ENCODE data around the gene AMBRA1.

The AMBRA1 gene

GRCh38 chr11:46351148-46351547, 242.7 kb downstream of the AMBRA1 start:
- no peak overlapping the region for H3K9ac ChIP-seq (ENCODE audit: low read depth, low read length)
- H3K4me1 ChIP-seq (ENCODE audit: insufficient read depth, low read length), result peaks cover 32% of the 10 kb centered on the region
- peaks cover 9% of the 10 kb centered on the region for H3K27me3 ChIP-seq (ENCODE audit: insufficient read depth, low read length)
- no peaks in the 10 kb centered on the region for H3K9me3 ChIP-seq (ENCODE audit: insufficient read depth, low read depth, low read length)
- no peak overlapping the region for H3K4me3 ChIP-seq (ENCODE audit: low read length)
- H3K27ac ChIP-seq (ENCODE audit: low read length), result no peak overlapping the region
- H3K36me3 ChIP-seq (ENCODE audit: insufficient read depth, low read depth, low read length), result peaks cover 12% of the 10 kb centered on the region; the same call in 1 of the 2 replicates

- Histone ChIP-seq H3K36me3 (ENCODE audit: insufficient read depth, low read depth, low read length) (peaks cover 11% of the 10 kb centered on the region; the same call in 1 of the 2 replicates), H3K4me1 (ENCODE audit: insufficient read depth, low read length) (peaks cover 32% of the 10 kb centered on the region), H3K27ac (ENCODE audit: low read length) (no peak overlapping the region), H3K4me3 (ENCODE audit: low read length) (no peak overlapping the region), H3K9ac (ENCODE audit: low read depth, low read length) (no peak overlapping the region; the same call in 1 of the 2 replicates), H3K9me3 (ENCODE audit: insufficient read depth, low read depth, low read length) (no peaks in the 10 kb centered on the region), H3K27me3 (ENCODE audit: insufficient read depth, low read length) (peaks cover 13% of the 10 kb centered on the region)
Observed at GRCh38 chr11:46350695-46351094, 243.1 kb downstream of the AMBRA1 start.

GRCh38 chr11:46348566-46349401, 245.0 kb downstream of the AMBRA1 start:
- Histone ChIP-seq H3K36me3 (ENCODE audit: insufficient read depth, low read depth, low read length) (0 out of 2 replicates have a peak, but pooled peaks cover 5% of the 10 kb centered on the region), H3K4me3 (ENCODE audit: low read length) (peak overlapping the region; percentile 84), H3K9ac (ENCODE audit: low read depth, low read length) (peak overlapping the region; percentile 77), H3K9me3 (ENCODE audit: insufficient read depth, low read depth, low read length) (no peaks in the 10 kb centered on the region), H3K27ac (ENCODE audit: low read length) (peak overlapping the region; percentile 32), H3K4me1 (ENCODE audit: insufficient read depth, low read length) (peaks cover 40% of the 10 kb centered on the region), H3K27me3 (ENCODE audit: insufficient read depth, low read length) (peaks cover 17% of the 10 kb centered on the region)

GRCh38 chr11:46347637-46348311, 246.0 kb downstream of the AMBRA1 start:
- Histone ChIP-seq H3K36me3 (ENCODE audit: insufficient read depth, low read depth, low read length) (no peaks in the 10 kb centered on the region), H3K4me1 (ENCODE audit: insufficient read depth, low read length) (peaks cover 47% of the 10 kb centered on the region), H3K9ac (ENCODE audit: low read depth, low read length) (peak overlapping the region; percentile 77), H3K27me3 (ENCODE audit: insufficient read depth, low read length) (peaks cover 17% of the 10 kb centered on the region), H3K4me3 (ENCODE audit: low read length) (peak overlapping the region; percentile 84), H3K27ac (ENCODE audit: low read length) (peak overlapping the region; percentile 32), H3K9me3 (ENCODE audit: insufficient read depth, low read depth, low read length) (no peaks in the 10 kb centered on the region)

GRCh38 chr11:46346886-46347636, 246.8 kb downstream of the AMBRA1 start, which contains the start of gene DGKZ:
DGKZ (plus strand) TSS chr11:46347463; CDS start chr11:46347660, 197 bp downstream.
- Histone ChIP-seq H3K4me3 (ENCODE audit: low read length) (peak within 1 kb of the TSS; percentile 84), H3K36me3 (ENCODE audit: insufficient read depth, low read depth, low read length) (no peaks in the 10 kb centered on the region), H3K9ac (ENCODE audit: low read depth, low read length) (peak within 1 kb of the TSS; percentile 77), H3K27me3 (ENCODE audit: insufficient read depth, low read length) (peaks cover 17% of the 10 kb centered on the region), H3K4me1 (ENCODE audit: insufficient read depth, low read length) (peaks cover 53% of the 10 kb centered on the region), H3K27ac (ENCODE audit: low read length) (peak within 1 kb of the TSS; percentile 32), H3K9me3 (ENCODE audit: insufficient read depth, low read depth, low read length) (no peaks in the 10 kb centered on the region)

All from iPS-20b (cell line).